ENCODE measurements around the gene TRRAP.

TRRAP gene

GRCh38 chr7:98903246-98903645 lies 24.9 kb downstream of the TRRAP start:
- DNase-seq, result no peak

GRCh38 chr7:98907570-98907969 lies 29.2 kb downstream of the TRRAP start:
- no peak for DNase-seq

- no peak for DNase-seq
Observed at GRCh38 chr7:98908585-98908984, 30.3 kb downstream of the TRRAP start.

GRCh38 chr7:98909487-98909886 lies 31.2 kb downstream of the TRRAP start:
- DNase-seq, result no peak

- no peak for DNase-seq
Observed at GRCh38 chr7:98910427-98910826, 32.1 kb downstream of the TRRAP start.

GRCh38 chr7:98911916-98912315 lies 33.6 kb downstream of the TRRAP start:
- DNase-seq, result no peak

GRCh38 chr7:98913026-98913425 lies 34.7 kb downstream of the TRRAP start:
- no peak for DNase-seq

GRCh38 chr7:98913612-98914011 lies 35.3 kb downstream of the TRRAP start:
- DNase-seq, result no peak

GRCh38 chr7:98917331-98917730 lies 39.0 kb downstream of the TRRAP start:
- DNase-seq, result no peak

- DNase-seq, result no peak
Observed at GRCh38 chr7:98921608-98922372, 43.5 kb downstream of the TRRAP start.

- DNase-seq, result no peak
Observed at GRCh38 chr7:98922392-98923187, 44.3 kb downstream of the TRRAP start.

GRCh38 chr7:98923512-98923911 lies 45.2 kb downstream of the TRRAP start:
- DNase-seq, result no peak

GRCh38 chr7:98927125-98927524 lies 48.8 kb downstream of the TRRAP start:
- no peak for DNase-seq

- no peak for DNase-seq
Observed at GRCh38 chr7:98930464-98930863, 52.1 kb downstream of the TRRAP start.

- DNase-seq, result no peak
Observed at GRCh38 chr7:98930921-98931320, 52.6 kb downstream of the TRRAP start.

GRCh38 chr7:98933321-98933720 lies 55.0 kb downstream of the TRRAP start:
- no peak for DNase-seq

GRCh38 chr7:98934267-98934666 lies 55.9 kb downstream of the TRRAP start:
- DNase-seq, result no peak

- no peak for DNase-seq
Observed at GRCh38 chr7:98935811-98936210, 57.5 kb downstream of the TRRAP start.

GRCh38 chr7:98943336-98943735 lies 65.0 kb downstream of the TRRAP start:
- DNase-seq, result no peak

- DNase-seq, result no peak
Observed at GRCh38 chr7:98944386-98944785, 66.1 kb downstream of the TRRAP start.

- DNase-seq, result no peak
Observed at GRCh38 chr7:98945852-98946251, 67.5 kb downstream of the TRRAP start.

GRCh38 chr7:98946389-98946788 lies 68.1 kb downstream of the TRRAP start:
- DNase-seq, result no peak

- DNase-seq, result no peak
Observed at GRCh38 chr7:98949336-98950044, 71.2 kb downstream of the TRRAP start.

GRCh38 chr7:98955992-98956391 lies 77.7 kb downstream of the TRRAP start:
- no peak for DNase-seq
